Measurements from ENCODE around the gene GSTM1.
"Not testable (repeated sequence)": the region's sequence is repeated elsewhere in the genome, so short reads cannot be mapped to it uniquely, and the experiment has no call there.

GSTM1 gene

GRCh38 chr1:109684777-109685176 lies 2.8 kb upstream of the GSTM1 start:
- not testable (repeated sequence) for H4K8ac ChIP-seq (ENCODE audit: low read depth, low read length); H4K91ac ChIP-seq (ENCODE audit: low read depth, low read length); H2BK12ac ChIP-seq (ENCODE audit: low read length); H2AK5ac ChIP-seq (ENCODE audit: low read length); H3K23ac ChIP-seq (ENCODE audit: low read length); H3K4me2 ChIP-seq (ENCODE audit: low read length); H3K4ac ChIP-seq (ENCODE audit: low read depth, low read length); H3K9me3 ChIP-seq (ENCODE audit: insufficient read depth, low read depth, low read length); H3K14ac ChIP-seq (ENCODE audit: low read length); H2BK5ac ChIP-seq (ENCODE audit: low read depth, low read length, poor library complexity); H3K4me1 ChIP-seq (ENCODE audit: control insufficient read depth in 1 of 2, insufficient read depth in 2 of 2, low read length in 2 of 2); H2AFZ ChIP-seq (ENCODE audit: insufficient read depth, low read length, poor library complexity); H3K27me3 ChIP-seq (ENCODE audit: insufficient read depth, low read length); H2BK120ac ChIP-seq (ENCODE audit: insufficient read depth, low read length, poor library complexity); H3K36me3 ChIP-seq (ENCODE audit: control insufficient read depth in 1 of 2, insufficient read depth in 2 of 2, low read length in 2 of 2); H3K18ac ChIP-seq (ENCODE audit: low read length); H3K9ac ChIP-seq (ENCODE audit: low read length); H3K79me1 ChIP-seq (ENCODE audit: low read length); H3K79me2 ChIP-seq (ENCODE audit: control insufficient read depth, insufficient read depth, low read length, poor library complexity); H4K12ac ChIP-seq (ENCODE audit: low read depth, low read length); H3K27ac ChIP-seq (ENCODE audit: low read depth, low read length); H3K4me3 ChIP-seq (ENCODE audit: low read depth, low read length); DNase-seq
- WGBS (ENCODE audit: extremely low coverage, insufficient coverage, insufficient read length): no CpG with 5 or more reads among the region's 6 CpGs

- not testable (repeated sequence) for H3K9ac ChIP-seq (ENCODE audit: low read length); H2BK12ac ChIP-seq (ENCODE audit: low read length); H2AK5ac ChIP-seq (ENCODE audit: low read length); H3K79me2 ChIP-seq (ENCODE audit: control insufficient read depth, insufficient read depth, low read length, poor library complexity); H3K14ac ChIP-seq (ENCODE audit: low read length); H4K91ac ChIP-seq (ENCODE audit: low read depth, low read length); H4K8ac ChIP-seq (ENCODE audit: low read depth, low read length); H3K4me3 ChIP-seq (ENCODE audit: low read depth, low read length); H3K4me1 ChIP-seq (ENCODE audit: control insufficient read depth in 1 of 2, insufficient read depth in 2 of 2, low read length in 2 of 2); H3K36me3 ChIP-seq (ENCODE audit: control insufficient read depth in 1 of 2, insufficient read depth in 2 of 2, low read length in 2 of 2); H4K12ac ChIP-seq (ENCODE audit: low read depth, low read length); H3K18ac ChIP-seq (ENCODE audit: low read length); H2AFZ ChIP-seq (ENCODE audit: insufficient read depth, low read length, poor library complexity); H3K23ac ChIP-seq (ENCODE audit: low read length); H3K79me1 ChIP-seq (ENCODE audit: low read length); DNase-seq; H2BK5ac ChIP-seq (ENCODE audit: low read depth, low read length, poor library complexity); H3K27ac ChIP-seq (ENCODE audit: low read depth, low read length); H3K27me3 ChIP-seq (ENCODE audit: insufficient read depth, low read length); H3K9me3 ChIP-seq (ENCODE audit: insufficient read depth, low read depth, low read length); H2BK120ac ChIP-seq (ENCODE audit: insufficient read depth, low read length, poor library complexity); H3K4ac ChIP-seq (ENCODE audit: low read depth, low read length); H3K4me2 ChIP-seq (ENCODE audit: low read length)
- no CpG with 5 or more reads among the region's 1 CpG for WGBS (ENCODE audit: extremely low coverage, insufficient coverage, insufficient read length)
Measured at GRCh38 chr1:109685399-109685798, 2.2 kb upstream of the GSTM1 start.

- WGBS (ENCODE audit: extremely low coverage, insufficient coverage, insufficient read length): no CpG with 5 or more reads among the region's 4 CpGs
- H3K18ac ChIP-seq (ENCODE audit: low read length); DNase-seq; H2AK5ac ChIP-seq (ENCODE audit: low read length); H2BK5ac ChIP-seq (ENCODE audit: low read depth, low read length, poor library complexity); H2BK12ac ChIP-seq (ENCODE audit: low read length); H3K27ac ChIP-seq (ENCODE audit: low read depth, low read length); H4K8ac ChIP-seq (ENCODE audit: low read depth, low read length); H3K36me3 ChIP-seq (ENCODE audit: control insufficient read depth in 1 of 2, insufficient read depth in 2 of 2, low read length in 2 of 2); H2AFZ ChIP-seq (ENCODE audit: insufficient read depth, low read length, poor library complexity); H3K4me3 ChIP-seq (ENCODE audit: low read depth, low read length); H2BK120ac ChIP-seq (ENCODE audit: insufficient read depth, low read length, poor library complexity); H3K79me1 ChIP-seq (ENCODE audit: low read length); H3K27me3 ChIP-seq (ENCODE audit: insufficient read depth, low read length); H3K4me1 ChIP-seq (ENCODE audit: control insufficient read depth in 1 of 2, insufficient read depth in 2 of 2, low read length in 2 of 2); H4K91ac ChIP-seq (ENCODE audit: low read depth, low read length); H3K9ac ChIP-seq (ENCODE audit: low read length); H3K14ac ChIP-seq (ENCODE audit: low read length); H3K79me2 ChIP-seq (ENCODE audit: control insufficient read depth, insufficient read depth, low read length, poor library complexity); H3K9me3 ChIP-seq (ENCODE audit: insufficient read depth, low read depth, low read length); H3K23ac ChIP-seq (ENCODE audit: low read length); H4K12ac ChIP-seq (ENCODE audit: low read depth, low read length); H3K4ac ChIP-seq (ENCODE audit: low read depth, low read length); H3K4me2 ChIP-seq (ENCODE audit: low read length): not testable (repeated sequence)
Measured at GRCh38 chr1:109685890-109686289, 1.7 kb upstream of the GSTM1 start.

GRCh38 chr1:109687109-109687508 lies 508 bp upstream of the GSTM1 start:
- not testable (repeated sequence) for H2BK120ac ChIP-seq (ENCODE audit: insufficient read depth, low read length, poor library complexity); H3K27me3 ChIP-seq (ENCODE audit: insufficient read depth, low read length); H3K4me3 ChIP-seq (ENCODE audit: low read depth, low read length); H2AK5ac ChIP-seq (ENCODE audit: low read length); H3K27ac ChIP-seq (ENCODE audit: low read depth, low read length); H2BK5ac ChIP-seq (ENCODE audit: low read depth, low read length, poor library complexity); H3K79me1 ChIP-seq (ENCODE audit: low read length); H3K14ac ChIP-seq (ENCODE audit: low read length); H3K36me3 ChIP-seq (ENCODE audit: control insufficient read depth in 1 of 2, insufficient read depth in 2 of 2, low read length in 2 of 2); H3K18ac ChIP-seq (ENCODE audit: low read length); H4K8ac ChIP-seq (ENCODE audit: low read depth, low read length); H3K79me2 ChIP-seq (ENCODE audit: control insufficient read depth, insufficient read depth, low read length, poor library complexity); H4K12ac ChIP-seq (ENCODE audit: low read depth, low read length); H3K23ac ChIP-seq (ENCODE audit: low read length); H3K9ac ChIP-seq (ENCODE audit: low read length); H4K91ac ChIP-seq (ENCODE audit: low read depth, low read length); H3K4me1 ChIP-seq (ENCODE audit: control insufficient read depth in 1 of 2, insufficient read depth in 2 of 2, low read length in 2 of 2); H3K4ac ChIP-seq (ENCODE audit: low read depth, low read length); DNase-seq; H3K9me3 ChIP-seq (ENCODE audit: insufficient read depth, low read depth, low read length); H2BK12ac ChIP-seq (ENCODE audit: low read length)
- Histone ChIP-seq H3K4me2 (ENCODE audit: low read length) (peak overlapping the region; percentile 35), H2AFZ (ENCODE audit: insufficient read depth, low read length, poor library complexity) (peak overlapping the region; percentile 23)
- no CpG with 5 or more reads among the region's 11 CpGs for WGBS (ENCODE audit: extremely low coverage, insufficient coverage, insufficient read length)

Data from trophoblast cell (in vitro differentiated cells and primary cell).